Panc1 (cell line): ENCODE measurements around the gene SYCP2. TPM values are rescaled to one million over a fixed set of nuclear protein-coding genes. Genes with fewer than 3 reads are reported as not detected.

Source experiments
- ATAC-seq: fragments of 200-7000 bp; cut with Tn5 transposase; 2 replicates; pipeline ENCODE4 v1.9.1; 2020; ENCODE audit warnings: mild to moderate bottlenecking, moderate library complexity
- BruUV-seq: library from RNA; stranded (reverse); fragments of 400-500 nt; replicated peaks from 2 replicates; lab custom pipeline; 2021; lab: Mats Ljungman, UMichigan
- CTCF ChIA-PET: fragments of 300-600 bp; sonication (Branson Sonifier 250); formaldehyde crosslinking; loops from one replicate; lab custom pipeline; 2022; ENCODE audit warnings: antibody characterized with exemption; lab: Charles Lee
- POLR2A ChIA-PET: fragments of 300-600 bp; sonication (Branson Sonifier 250); formaldehyde crosslinking; loops from one replicate; lab custom pipeline; 2022; ENCODE audit warnings: antibody characterized with exemption; lab: Charles Lee
- DNase-seq: peaks from one replicate; pipeline ENCODE4 v3.0.0-alpha.2; 2010; ENCODE audit warnings: low read depth, low spot score
- H3K27ac ChIP-seq: 2 replicates; pipeline ENCODE4 v1.5.1; 2011; ENCODE audit warnings: mild to moderate bottlenecking, low read length, inconsistent platforms
- H3K27me3 ChIP-seq: fragments of 200-500 bp; sonication (Bioruptor generic); 2 replicates; pipeline ENCODE4 v1.6.0; 2014; ENCODE audit warnings: low read length, inconsistent platforms; ENCODE audit not compliant: control insufficient read depth, insufficient read depth
- H3K36me3 ChIP-seq: fragments of 200-500 bp; sonication (Bioruptor generic); 2 replicates; pipeline ENCODE4 v1.5.1; 2014; ENCODE audit warnings: inconsistent platforms, mild to moderate bottlenecking, low read length, moderate library complexity; ENCODE audit not compliant: control insufficient read depth, insufficient read depth
- H3K4me1 ChIP-seq: 2 replicates; pipeline ENCODE4 v1.5.1; 2011; ENCODE audit warnings: inconsistent platforms, mild to moderate bottlenecking, low read length, moderate library complexity; ENCODE audit not compliant: control insufficient read depth, insufficient read depth
- H3K4me3 ChIP-seq, 2 experiments: 2 replicates each; pipeline ENCODE4 v1.5.1; 2011 to 2012; ENCODE audit warnings: low read depth in 2 of 2, low read length in 2 of 2, mild to moderate bottlenecking in 2 of 2, inconsistent platforms in 1 of 2, moderate library complexity in 1 of 2
- H3K9me3 ChIP-seq: fragments of 200-500 bp; sonication (Bioruptor generic); 2 replicates; pipeline ENCODE4 v1.5.1; 2014; ENCODE audit warnings: low read depth, mild to moderate bottlenecking, inconsistent platforms, low read length, moderate library complexity; ENCODE audit not compliant: control insufficient read depth, insufficient read depth
- POLR2AphosphoS5 ChIP-seq: IDR thresholded peaks from 2 replicates; pipeline ENCODE4 v1.6.1; 2012; ENCODE audit warnings: mild to moderate bottlenecking, low read depth, low read length, moderate library complexity
- SIN3A ChIP-seq: IDR thresholded peaks from 2 replicates; pipeline ENCODE4 v1.6.1; 2012; ENCODE audit warnings: low read depth, mild to moderate bottlenecking, low read length, moderate library complexity, borderline replicate concordance; ENCODE audit not compliant: insufficient read depth
- TCF7L2 ChIP-seq: IDR thresholded peaks from 2 replicates; pipeline ENCODE4 v1.6.1; 2011; ENCODE audit warnings: mild to moderate bottlenecking, low read depth, low read length, inconsistent platforms
- in situ Hi-C: cut with HindIII; loops from 2 replicates; pipeline ENCODE4 v1.10.0; 2016; ENCODE audit warnings: low sequenced_read_pairs, low pct_unique_long_range_greater_than_20kb
- intact Hi-C: fragments of 100-400 bp; cut with micrococcal nuclease; formaldehyde crosslinking; loops from one replicate; pipeline ENCODE4 v1.10.0; 2022; ENCODE audit not compliant: unreplicated experiment
- total RNA-seq: library from RNA; stranded (reverse); gene quantifications from one replicate; pipeline ENCODE4 v1.2.1, GENCODE V29; 2021; ENCODE audit not compliant: unreplicated experiment
- TF ChIP-seq, protein P1 (sequence below): fragments of 450-650 bp; IDR thresholded peaks from 2 replicates; pipeline ENCODE4 v1.5.1; 2017; ENCODE audit warnings: mild to moderate bottlenecking
- TF ChIP-seq, protein P2 (sequence below), 2 experiments: IDR thresholded peaks; 2 replicates each; pipeline ENCODE4 v1.6.1; 2011 to 2012; ENCODE audit warnings: low read depth in 2 of 2, control low read depth in 1 of 2, low read length in 1 of 2, mild to moderate bottlenecking in 1 of 2, moderate library complexity in 1 of 2; ENCODE audit not compliant: insufficient read depth in 1 of 2

The SYCP2 gene
- total RNA-seq, 1 experiment from 2014 or later, result 39.7 TPM

DNA sequence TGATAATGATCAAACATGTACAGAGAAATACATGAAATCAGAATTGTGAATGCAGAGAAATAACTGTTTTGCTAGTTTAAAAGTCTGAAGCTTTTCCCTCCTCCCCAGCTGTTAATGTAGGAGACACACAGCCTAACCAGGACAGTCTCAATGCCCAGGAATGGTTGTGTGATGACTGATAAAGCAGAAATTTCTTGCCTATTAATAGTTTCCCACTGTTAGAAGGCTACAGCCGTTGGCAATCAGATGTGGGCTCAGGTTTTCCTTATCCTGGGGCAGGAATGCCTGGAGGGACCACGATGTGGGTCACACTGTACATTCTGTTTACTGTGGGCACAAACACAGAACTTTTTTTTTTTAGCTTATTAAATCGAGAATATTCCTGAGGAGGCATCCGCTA lies 4.8 kb upstream of the SYCP2 start:
- POLR2A ChIA-PET, result no interaction called here
- CTCF ChIA-PET, result no interaction called here
- no peaks in the 10 kb centered on the region for H3K27me3 ChIP-seq
- in situ Hi-C loops, result no loop called here
- H3K9me3 ChIP-seq, result no peaks in the 10 kb centered on the region
- peaks cover 13% of the 10 kb centered on the region for H3K36me3 ChIP-seq
- TF ChIP-seq TCF7L2 (no peak), SIN3A (no peak), POLR2AphosphoS5 (no peak)
- TF ChIP-seq, protein P1, sequence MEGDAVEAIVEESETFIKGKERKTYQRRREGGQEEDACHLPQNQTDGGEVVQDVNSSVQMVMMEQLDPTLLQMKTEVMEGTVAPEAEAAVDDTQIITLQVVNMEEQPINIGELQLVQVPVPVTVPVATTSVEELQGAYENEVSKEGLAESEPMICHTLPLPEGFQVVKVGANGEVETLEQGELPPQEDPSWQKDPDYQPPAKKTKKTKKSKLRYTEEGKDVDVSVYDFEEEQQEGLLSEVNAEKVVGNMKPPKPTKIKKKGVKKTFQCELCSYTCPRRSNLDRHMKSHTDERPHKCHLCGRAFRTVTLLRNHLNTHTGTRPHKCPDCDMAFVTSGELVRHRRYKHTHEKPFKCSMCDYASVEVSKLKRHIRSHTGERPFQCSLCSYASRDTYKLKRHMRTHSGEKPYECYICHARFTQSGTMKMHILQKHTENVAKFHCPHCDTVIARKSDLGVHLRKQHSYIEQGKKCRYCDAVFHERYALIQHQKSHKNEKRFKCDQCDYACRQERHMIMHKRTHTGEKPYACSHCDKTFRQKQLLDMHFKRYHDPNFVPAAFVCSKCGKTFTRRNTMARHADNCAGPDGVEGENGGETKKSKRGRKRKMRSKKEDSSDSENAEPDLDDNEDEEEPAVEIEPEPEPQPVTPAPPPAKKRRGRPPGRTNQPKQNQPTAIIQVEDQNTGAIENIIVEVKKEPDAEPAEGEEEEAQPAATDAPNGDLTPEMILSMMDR, result no peak
- TF ChIP-seq, protein P2, sequence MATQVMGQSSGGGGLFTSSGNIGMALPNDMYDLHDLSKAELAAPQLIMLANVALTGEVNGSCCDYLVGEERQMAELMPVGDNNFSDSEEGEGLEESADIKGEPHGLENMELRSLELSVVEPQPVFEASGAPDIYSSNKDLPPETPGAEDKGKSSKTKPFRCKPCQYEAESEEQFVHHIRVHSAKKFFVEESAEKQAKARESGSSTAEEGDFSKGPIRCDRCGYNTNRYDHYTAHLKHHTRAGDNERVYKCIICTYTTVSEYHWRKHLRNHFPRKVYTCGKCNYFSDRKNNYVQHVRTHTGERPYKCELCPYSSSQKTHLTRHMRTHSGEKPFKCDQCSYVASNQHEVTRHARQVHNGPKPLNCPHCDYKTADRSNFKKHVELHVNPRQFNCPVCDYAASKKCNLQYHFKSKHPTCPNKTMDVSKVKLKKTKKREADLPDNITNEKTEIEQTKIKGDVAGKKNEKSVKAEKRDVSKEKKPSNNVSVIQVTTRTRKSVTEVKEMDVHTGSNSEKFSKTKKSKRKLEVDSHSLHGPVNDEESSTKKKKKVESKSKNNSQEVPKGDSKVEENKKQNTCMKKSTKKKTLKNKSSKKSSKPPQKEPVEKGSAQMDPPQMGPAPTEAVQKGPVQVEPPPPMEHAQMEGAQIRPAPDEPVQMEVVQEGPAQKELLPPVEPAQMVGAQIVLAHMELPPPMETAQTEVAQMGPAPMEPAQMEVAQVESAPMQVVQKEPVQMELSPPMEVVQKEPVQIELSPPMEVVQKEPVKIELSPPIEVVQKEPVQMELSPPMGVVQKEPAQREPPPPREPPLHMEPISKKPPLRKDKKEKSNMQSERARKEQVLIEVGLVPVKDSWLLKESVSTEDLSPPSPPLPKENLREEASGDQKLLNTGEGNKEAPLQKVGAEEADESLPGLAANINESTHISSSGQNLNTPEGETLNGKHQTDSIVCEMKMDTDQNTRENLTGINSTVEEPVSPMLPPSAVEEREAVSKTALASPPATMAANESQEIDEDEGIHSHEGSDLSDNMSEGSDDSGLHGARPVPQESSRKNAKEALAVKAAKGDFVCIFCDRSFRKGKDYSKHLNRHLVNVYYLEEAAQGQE (IDR thresholded peaks at IDR 0.05; ENCODE audit: insufficient read depth in 1 of 2, low read depth in 2 of 2, low read length in 1 of 2), result no peak
- no peak for DNase-seq
- peak overlapping the region; percentile 21 to 27 for H3K4me3 ChIP-seq
- intact Hi-C loops, result no loop called here
- ATAC-seq, result no peak
- H3K27ac ChIP-seq, result peak overlapping the region; percentile 75
- no TSS peak for BruUV-seq
- H3K4me1 ChIP-seq, result peaks cover 48% of the 10 kb centered on the region

DNA sequence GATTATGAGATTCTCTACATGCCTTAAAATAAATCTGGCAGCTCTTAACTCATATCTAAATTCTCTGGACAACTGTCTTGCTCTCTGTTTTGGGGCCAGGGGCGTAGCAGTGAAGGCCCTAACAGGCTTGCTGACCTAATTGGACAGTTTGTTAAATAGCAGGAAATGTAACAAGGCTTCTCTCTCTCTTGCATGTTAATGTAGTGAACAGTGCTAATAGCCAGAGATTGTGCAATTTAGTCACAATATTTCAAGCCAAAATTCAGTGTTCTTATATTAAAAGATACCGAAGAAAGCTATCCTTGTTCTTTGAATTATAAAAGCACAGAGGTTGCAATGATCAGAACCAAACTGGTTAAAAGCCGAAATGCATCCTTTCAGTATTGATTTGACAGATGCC lies 3.7 kb upstream of the SYCP2 start:
- in situ Hi-C loops, result no loop called here
- POLR2A ChIA-PET, result no interaction called here

More for the DNA sequence above, 3.7 kb upstream of the SYCP2 start:
- Histone ChIP-seq H3K4me1 (peaks cover 51% of the 10 kb centered on the region), H3K9me3 (no peaks in the 10 kb centered on the region), H3K4me3 (no peak overlapping the region), H3K36me3 (peaks cover 4% of the 10 kb centered on the region), H3K27me3 (no peaks in the 10 kb centered on the region), H3K27ac (peak overlapping the region; percentile 14; the same call in 1 of the 2 replicates)
- TF ChIP-seq SIN3A, result no peak
- TF ChIP-seq TCF7L2, result no peak
- TF ChIP-seq, protein P1, result no peak
- TF ChIP-seq, protein P2 (IDR thresholded peaks at IDR 0.05; ENCODE audit: insufficient read depth in 1 of 2, low read depth in 2 of 2, low read length in 1 of 2), result no peak
- no peak for TF ChIP-seq POLR2AphosphoS5
- TSS peak; percentile 79 for BruUV-seq
- ATAC-seq, result no peak
- CTCF ChIA-PET, result no interaction called here
- DNase-seq, result no peak
- intact Hi-C loops, result no loop called here
